ENCODE measurements around the gene EIF2B4.
"Not testable (repeated sequence)": the region's sequence is repeated elsewhere in the genome, so short reads cannot be mapped to it uniquely, and the experiment has no call there.

Gene EIF2B4

GRCh38 chr2:27378096-27378808 lies 8.1 kb upstream of the EIF2B4 start:
- in situ Hi-C loops (cut with MboI; ENCODE audit: low sequenced_read_pairs): no loop called here

GRCh38 chr2:27377618-27378095 lies 7.5 kb upstream of the EIF2B4 start:
- in situ Hi-C loops (cut with MboI; ENCODE audit: low sequenced_read_pairs): no loop called here

GRCh38 chr2:27376866-27377617 lies 6.9 kb upstream of the EIF2B4 start:
- in situ Hi-C loops (cut with MboI; ENCODE audit: low sequenced_read_pairs): no loop called here

GRCh38 chr2:27376151-27376865 lies 6.2 kb upstream of the EIF2B4 start:
- in situ Hi-C loops (cut with MboI; ENCODE audit: low sequenced_read_pairs): no loop called here

GRCh38 chr2:27375513-27376099 lies 5.5 kb upstream of the EIF2B4 start:
- in situ Hi-C loops (cut with MboI; ENCODE audit: low sequenced_read_pairs): no loop called here

GRCh38 chr2:27373567-27373966 lies 3.4 kb upstream of the EIF2B4 start:
- in situ Hi-C loops (cut with MboI; ENCODE audit: low sequenced_read_pairs): no loop called here

GRCh38 chr2:27372937-27373336 lies 2.8 kb upstream of the EIF2B4 start:
- in situ Hi-C loops (cut with MboI; ENCODE audit: low sequenced_read_pairs): no loop called here

- in situ Hi-C loops (cut with MboI; ENCODE audit: low sequenced_read_pairs): no loop called here
Observed at GRCh38 chr2:27370816-27371620, 880 bp upstream of the EIF2B4 start.

- in situ Hi-C loops (cut with MboI; ENCODE audit: low sequenced_read_pairs): no loop called here
Observed at GRCh38 chr2:27369471-27370025, 590 bp downstream of the EIF2B4 start.

- in situ Hi-C loops (cut with MboI; ENCODE audit: low sequenced_read_pairs): no loop called here
Observed at GRCh38 chr2:27363933-27364332, 6.2 kb downstream of the EIF2B4 start.

GRCh38 chr2:27362678-27363420 lies 7.3 kb downstream of the EIF2B4 start:
- in situ Hi-C loops (cut with MboI; ENCODE audit: low sequenced_read_pairs): no loop called here

GRCh38 chr2:27356382-27357181 lies 13.6 kb downstream of the EIF2B4 start, which contains the start of gene GTF3C2:
GTF3C2 (minus strand) TSS chr2:27356764; CDS start chr2:27343554, 13,210 bp downstream.
- in situ Hi-C loops (cut with MboI; ENCODE audit: low sequenced_read_pairs): no loop called here

- in situ Hi-C loops (cut with MboI; ENCODE audit: low sequenced_read_pairs): no loop called here
Observed at GRCh38 chr2:27356056-27356381, 14.1 kb downstream of the EIF2B4 start.

- in situ Hi-C loops (cut with MboI; ENCODE audit: low sequenced_read_pairs): no loop called here
Observed at GRCh38 chr2:27354597-27354927, 15.6 kb downstream of the EIF2B4 start.

GRCh38 chr2:27353762-27354596 lies 16.2 kb downstream of the EIF2B4 start:
- in situ Hi-C loops (cut with MboI; ENCODE audit: low sequenced_read_pairs): no loop called here

GRCh38 chr2:27353386-27353761 lies 16.8 kb downstream of the EIF2B4 start:
- in situ Hi-C loops (cut with MboI; ENCODE audit: low sequenced_read_pairs): not testable (repeated sequence)

- in situ Hi-C loops (cut with MboI; ENCODE audit: low sequenced_read_pairs): no loop called here
Observed at GRCh38 chr2:27351802-27352598, 18.1 kb downstream of the EIF2B4 start.

Measured in HL-60/S4 treated with retinoic acid at 250 ng/mL for 4 days and 3 days (cell line).